Hematopoietic multipotent progenitor cell treated with erythropoietin and hydrocortisone succinate and interleukin-3 and kit ligand, for 17 days (in vitro differentiated cells): ENCODE data around the gene MED16.
"Not testable (repeated sequence)": the region's sequence is repeated elsewhere in the genome, so short reads cannot be mapped to it uniquely, and the experiment has no call there.

Experiments used
- DNase-seq: peaks from one replicate; pipeline ENCODE4 v3.0.0-alpha.2; 2015; ENCODE audit warnings: low spot score

The MED16 gene

DNA sequence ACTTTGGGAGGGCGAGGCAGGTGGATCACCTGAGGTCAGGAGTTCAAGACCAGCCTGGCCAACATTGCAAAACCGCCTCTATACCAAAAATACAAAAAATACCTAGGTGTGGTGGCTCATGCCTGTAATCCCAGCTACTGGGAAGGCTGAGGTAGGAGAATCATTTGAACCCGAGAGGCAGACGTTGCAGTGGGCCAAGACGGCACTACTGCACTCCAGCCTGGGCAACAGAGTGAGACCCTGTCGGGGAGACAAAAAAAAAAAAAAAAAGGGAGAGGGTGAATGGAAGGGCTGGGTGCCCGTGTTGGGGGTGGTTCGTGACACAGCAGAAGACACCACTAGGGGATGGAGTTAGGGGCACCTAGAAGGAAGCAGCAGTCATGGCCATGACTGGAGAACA, 22.7 kb downstream of the MED16 start:
- DNase-seq, result no peak

DNA sequence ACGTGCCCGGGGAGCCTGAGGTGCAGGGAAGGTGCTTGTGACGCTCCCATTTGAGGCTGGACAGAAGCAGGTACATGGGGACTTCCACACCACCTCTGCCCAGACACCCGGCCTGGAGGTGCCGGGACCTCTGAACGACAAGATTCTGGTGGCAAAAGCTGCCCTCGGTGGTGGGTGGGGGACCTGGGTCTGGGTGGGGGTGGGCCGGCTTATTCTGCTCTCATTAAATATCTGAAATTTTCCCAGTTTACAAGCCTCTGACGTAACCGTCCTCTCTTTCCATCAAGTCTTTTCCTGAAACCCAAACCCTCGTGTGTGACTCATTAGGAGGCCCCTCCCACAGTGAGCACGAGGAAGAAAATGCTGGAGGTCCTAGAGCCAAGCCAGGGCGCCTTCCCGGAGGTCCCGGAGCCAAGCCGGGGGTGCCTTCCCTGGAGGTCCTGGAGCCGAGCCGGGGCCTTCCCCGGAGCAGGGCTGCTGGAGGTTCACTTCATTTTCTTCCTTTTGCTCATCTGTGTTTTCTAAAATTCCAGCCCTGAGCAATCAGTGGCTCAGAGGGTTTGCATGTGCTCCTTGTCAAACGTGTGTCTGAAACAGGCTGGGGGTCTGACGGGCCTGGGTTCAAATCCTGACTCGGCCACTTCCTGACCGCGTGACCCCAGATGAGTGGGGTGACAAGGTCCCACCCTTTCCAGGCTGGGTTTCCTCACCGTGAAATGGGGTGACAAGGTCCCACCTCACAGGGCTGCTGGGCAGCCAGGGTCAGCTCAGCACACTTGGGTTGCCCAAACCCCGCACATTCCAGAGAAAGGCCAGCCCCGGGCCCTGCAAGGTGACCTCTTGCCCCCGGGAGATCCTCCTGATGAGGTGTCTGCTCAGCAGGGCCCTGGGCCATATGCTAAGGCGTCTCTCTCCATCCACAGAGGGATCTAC, 23.5 kb downstream of the MED16 start:
- DNase-seq, result no peak

DNA sequence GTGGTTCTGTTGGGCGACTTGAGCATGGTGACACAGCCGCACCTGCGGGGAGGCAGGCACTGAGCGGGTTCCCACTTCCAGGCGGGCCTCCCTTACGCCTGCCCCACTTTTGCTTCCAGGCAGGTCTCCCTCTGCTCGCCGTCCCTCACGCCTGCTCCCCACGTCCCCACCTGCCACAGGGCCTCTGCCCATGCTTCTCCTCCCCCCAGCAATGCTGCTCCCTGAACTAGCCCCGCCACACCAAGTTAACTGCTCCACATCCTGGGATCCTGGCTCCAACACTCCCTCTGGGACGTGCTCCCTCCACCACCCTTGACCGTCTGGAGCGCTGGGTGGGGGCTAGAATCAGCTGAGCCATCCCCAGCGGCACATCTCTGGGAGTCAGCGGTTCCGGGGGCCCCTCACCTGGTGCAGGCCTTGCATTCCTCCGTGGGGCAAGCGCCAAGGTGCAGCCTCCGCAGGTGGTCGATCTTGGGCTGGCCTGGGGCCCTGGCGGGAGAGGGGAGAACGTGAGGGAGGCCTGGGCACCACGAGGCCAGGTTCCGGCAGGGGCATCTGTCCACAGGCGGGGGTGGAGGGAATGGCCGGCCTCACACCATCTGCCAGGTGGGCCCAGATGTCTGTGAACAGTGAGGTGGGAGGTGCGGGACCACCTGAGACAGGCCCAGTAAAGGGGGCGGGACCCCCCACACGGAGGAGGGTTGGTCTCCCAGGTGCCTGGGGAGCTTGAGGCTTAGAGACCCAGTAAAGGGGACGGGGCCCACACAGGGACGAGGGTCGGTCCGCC, 24.3 kb downstream of the MED16 start:
- DNase-seq, result no peak

DNA sequence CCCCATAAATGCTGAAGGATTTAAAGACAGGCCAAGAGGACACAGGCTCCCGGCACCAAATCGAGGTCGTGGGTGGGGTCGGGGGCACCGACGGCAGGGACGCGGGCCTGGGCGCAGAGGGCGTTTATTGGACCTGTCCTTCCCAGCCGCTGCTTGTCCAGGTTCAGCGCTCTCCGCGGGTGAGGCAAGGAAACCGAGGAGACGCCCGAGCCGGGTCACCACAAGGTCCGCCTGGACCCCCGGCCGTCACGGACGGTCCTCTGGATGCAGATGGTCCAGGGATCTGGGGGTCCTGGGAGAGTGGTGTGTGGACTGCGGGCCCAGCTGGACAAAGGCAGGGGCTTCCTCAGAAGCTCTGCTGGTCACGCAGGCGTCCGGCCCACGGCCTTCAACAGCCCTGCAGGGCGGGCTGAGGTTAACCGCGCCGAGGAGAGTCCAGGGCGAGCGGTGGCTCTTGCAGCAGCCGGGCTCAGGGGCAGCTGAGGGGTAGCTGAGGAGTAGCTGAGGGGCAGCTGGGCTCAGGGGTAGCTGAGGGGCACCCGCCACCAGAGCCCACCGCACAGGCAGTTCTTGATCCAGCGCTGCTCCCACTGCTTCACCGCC, 25.0 kb downstream of the MED16 start:
- no peak for DNase-seq

DNA sequence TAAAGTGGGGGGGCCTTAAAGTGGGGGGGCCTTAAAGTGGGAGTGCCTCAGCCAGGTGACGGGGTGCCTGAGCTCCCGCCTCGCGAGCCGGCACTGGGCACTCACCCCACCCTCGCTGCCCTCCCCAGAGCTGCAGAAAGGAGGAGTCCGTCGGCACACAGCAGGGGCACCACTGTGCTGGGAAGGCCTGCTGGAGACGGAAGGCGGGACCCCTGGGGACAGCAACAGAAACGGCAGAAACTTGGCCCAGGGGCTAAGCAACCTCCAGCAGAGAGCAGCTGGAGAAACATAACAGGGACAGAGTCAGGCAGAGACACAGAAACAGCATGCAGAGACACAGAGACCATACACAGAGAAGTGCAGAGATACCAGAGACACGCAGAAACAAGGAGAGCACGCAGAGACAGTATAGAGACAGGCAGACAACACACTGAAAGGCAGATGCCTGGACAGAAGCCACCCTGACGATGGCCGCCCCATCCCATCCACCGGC, 25.6 kb downstream of the MED16 start:
- no peak for DNase-seq

DNA sequence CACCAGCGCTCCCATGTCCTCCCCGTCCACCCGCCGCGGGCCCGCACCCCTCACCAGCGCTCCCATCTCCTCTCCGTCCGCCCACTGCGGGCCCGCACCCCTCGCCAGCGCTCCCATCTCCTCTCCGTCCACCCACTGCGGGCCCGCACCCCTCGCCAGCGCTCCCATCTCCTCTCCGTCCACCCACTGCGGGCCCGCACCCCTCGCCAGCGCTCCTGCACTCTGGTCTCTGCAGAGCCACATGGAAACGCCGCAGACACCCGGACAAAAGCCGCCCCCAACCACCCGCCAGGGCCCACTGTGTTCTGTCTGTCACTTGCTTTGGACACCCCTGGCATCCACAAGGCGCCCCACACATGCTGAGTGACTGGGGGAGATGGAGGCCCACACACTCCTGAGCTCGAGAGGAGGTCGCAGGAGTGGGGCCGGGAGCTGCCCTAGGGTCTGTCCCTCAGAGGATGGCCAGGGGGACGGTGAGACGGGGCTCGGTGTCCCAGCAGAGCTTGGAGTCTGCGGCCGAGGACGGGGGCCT, 26.2 kb downstream of the MED16 start:
- no peak for DNase-seq

DNA sequence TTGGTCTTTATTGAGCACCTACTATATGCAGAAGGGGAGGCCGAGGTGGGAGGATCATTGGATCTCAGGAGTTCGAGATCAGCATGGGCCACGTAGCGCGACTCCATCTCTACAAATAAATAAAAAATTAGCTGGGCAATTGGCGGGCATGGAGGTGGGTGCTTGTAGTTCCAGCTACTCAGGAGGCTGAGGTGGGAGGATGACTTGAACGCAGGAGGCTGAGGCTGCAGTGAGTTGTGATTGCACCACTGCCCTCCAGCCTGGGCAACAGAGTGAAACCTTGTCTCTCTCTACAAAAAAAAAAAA, 29.7 kb downstream of the MED16 start:
- DNase-seq, result no peak

DNA sequence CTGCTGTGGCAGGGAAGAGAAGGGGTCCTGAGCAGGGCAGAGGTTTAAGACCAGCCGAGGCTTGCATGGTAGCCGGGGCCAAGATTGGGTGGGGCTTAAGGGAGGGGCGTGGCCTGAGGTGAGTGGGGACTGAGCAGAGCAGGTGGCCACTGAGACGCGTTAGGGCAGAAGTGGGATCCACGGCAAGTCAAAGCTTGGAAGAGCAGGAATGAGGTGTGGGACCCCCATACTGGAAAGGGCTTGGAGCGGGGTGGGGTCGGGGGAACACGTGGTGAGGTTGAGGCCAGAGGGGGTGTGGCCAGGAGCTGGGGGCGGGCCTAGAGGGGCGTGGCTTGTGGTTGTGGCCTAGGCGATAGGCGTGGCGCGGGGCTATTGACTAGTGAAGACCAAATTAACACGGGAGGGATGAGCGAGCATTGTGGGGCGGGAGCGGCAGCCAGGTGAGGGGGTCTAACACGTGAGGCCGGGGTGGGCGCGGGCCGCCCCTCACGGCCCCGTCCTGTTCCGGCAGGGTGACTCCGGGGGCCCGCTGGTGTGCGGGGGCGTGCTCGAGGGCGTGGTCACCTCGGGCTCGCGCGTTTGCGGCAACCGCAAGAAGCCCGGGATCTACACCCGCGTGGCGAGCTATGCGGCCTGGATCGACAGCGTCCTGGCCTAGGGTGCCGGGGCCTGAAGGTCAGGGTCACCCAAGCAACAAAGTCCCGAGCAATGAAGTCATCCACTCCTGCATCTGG, 30.2 kb downstream of the MED16 start:
- peak; percentile 74 for DNase-seq

DNA sequence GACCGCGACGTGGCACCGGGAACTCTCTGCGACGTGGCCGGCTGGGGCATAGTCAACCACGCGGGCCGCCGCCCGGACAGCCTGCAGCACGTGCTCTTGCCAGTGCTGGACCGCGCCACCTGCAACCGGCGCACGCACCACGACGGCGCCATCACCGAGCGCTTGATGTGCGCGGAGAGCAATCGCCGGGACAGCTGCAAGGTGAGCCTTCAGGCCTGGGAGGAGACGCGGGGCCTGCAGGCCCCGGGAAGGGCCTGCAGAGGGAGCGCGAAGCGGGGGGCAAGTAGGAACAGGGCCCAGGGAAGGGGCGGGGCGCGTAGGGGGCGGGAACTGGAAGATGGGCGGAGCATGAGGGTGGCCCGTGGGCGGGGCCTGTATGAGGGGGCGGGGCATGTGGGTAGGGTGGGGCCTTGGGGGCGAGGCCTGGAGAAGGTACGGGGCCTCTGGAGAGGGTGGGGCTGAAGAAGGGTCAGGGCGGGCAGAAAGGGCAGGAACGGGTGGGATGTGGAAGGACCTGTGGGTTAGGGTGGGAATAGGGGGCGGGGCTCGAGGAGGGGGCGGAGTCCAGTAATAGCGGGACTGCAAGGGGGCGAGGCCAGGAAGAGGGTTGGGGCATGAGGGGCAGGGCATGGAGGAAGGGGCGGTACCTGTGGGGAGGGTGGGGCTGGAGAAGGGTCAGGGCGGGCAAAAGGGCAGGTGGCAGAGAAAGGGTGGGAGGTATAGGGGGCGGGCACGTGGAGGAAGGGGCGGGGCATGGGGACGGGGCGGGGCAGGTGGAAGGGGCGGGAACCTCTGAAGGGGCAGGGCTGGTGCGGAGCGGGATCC, 31.0 kb downstream of the MED16 start:
- peak; percentile 65 for DNase-seq

DNA sequence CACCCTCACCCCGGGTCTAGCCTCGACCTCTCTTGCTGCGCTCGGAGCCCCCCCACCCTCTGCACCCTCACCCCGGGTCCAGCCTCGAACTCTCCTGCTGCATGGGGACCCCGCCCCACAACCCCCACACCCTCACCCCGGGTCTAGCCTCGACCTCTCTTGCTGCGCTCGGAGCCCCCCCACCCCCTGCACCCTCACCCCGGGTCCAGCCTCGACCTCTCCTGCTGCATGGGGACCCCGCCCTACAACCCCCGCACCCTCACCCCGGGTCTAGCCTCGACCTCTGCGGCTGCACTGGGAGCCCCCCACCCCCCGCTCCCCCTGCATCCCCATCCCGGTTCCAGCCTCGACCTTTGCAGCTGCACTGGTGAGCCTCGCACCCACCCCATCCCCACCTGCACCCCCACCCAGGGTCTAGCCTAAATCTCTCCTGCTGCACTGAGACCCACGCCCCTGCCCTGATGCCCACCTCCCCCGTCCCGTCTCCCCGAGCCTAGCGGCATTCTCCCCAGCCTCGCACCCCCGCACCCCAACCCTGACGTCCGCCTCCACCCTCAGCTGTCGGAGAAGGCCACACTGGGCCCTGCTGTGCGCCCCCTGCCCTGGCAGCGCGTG, 31.7 kb downstream of the MED16 start:
- no peak for DNase-seq

DNA sequence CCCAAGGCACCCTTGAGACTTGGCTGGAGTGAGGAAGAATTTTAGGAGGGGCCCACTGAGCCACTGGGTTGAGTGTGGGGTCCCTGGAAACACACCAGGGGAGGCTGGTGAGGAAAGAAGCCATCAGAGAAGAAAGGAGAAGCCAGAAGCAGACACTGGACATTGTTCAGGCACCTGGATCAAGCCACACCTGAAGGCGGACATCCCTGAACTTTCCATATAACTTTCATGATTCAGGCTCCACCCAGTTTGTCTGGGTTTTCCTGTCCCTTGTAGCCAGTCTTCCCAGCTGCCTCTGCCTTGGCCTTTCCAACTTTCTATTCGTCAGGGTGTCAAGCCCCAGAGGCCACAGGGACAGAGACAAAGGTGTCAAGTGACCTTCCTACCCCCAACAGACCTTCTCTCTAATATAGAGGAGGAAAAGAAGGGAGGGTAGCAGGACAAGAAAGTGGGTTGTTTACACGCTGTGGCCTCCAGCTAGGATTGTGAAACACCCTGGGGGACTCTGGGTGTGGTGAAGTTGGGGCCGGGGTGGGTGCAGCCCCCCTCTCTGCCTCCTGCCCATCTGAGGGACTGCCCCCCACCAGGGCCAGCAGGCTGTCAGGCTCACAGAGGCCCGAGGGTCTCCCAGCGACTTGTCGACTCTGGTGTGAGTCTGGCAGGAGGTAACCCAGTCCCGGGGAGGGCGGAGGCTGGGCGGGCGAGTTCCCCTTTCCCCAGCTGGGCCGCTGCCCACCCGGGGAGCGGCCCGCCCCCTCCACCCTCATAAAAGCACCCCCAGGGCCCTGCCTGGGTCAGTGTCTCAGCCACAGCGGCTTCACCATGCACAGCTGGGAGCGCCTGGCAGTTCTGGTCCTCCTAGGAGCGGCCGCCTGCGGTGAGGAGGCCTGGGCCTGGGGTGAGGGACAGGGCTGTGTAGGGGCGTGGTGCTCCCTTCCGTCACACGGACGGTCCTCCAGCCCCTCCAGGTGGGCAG, 33.8 kb downstream of the MED16 start, which contains the start of gene CFD:
Gene CFD (plus strand): TSS at position 797 of the 976 bp plus-strand sequence. CDS start 26 bp downstream, at position 823.
- DNase-seq, result no peak

DNA sequence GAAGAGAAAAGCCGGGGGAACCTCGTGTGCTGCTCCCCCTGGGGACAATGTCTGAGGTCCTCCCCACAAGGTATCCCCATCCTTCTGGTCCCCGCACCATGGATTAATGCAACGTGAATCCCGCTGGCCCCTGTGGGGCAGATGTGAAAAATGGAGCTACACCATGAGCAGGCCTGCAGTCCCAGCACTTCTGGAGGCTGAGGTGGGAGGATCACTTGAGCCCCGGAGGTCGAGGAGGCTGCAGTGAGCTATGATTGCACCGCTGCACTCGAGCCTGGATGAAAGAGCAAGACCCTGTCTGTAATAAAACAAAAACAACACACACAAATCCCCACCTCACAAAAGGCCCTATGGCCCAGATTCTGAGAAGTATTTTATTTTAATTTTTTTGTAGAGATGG, 34.7 kb downstream of the MED16 start:
- DNase-seq, result no peak

DNA sequence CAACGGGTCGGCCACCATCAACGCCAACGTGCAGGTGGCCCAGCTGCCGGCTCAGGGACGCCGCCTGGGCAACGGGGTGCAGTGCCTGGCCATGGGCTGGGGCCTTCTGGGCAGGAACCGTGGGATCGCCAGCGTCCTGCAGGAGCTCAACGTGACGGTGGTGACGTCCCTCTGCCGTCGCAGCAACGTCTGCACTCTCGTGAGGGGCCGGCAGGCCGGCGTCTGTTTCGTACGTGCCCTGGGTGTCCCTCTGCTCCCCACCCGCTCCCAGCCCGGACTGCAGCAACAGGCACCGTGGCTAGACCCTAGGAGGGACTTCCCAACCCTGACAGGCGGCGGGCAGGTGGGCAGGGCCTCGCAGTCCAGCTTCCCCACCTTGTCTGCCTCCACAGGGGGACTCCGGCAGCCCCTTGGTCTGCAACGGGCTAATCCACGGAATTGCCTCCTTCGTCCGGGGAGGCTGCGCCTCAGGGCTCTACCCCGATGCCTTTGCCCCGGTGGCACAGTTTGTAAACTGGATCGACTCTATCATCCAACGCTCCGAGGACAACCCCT, 37.3 kb downstream of the MED16 start:
- no peak for DNase-seq

DNA sequence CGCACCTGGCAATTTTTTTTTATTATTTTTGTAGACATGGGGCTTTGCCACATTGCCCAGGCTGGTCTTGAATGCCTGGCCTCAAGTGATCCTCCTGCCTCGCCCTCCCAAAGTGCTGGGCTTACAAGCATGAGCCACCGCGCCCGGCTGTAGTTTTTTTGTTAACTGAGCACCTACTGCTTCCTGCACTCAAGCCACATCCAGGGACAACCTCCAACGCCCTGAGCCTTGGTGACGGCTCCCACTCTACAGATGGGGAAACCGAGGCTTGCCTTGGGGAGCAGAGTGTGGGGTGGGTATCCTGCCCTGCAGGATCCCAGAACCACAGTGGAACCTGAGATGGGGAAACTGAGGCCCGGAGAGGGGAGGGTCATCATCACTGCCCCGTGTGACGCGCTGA, 37.8 kb downstream of the MED16 start:
- DNase-seq, result no peak

DNA sequence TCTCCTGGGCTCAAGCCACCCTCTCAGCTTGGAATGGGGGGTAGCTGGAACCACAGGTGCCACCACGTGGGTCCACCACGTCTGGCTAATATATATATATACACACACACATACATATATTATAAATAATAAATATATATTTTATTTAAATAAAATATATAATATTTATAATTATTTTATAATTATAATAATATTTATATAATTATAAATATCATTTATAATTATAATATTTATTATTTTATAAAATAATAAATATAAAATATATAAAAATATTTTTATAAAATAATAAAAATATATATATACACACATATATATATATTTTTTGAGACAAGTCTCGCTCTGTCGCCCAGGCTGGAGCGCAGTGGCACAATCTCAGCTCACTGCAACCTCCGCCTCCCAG, 38.4 kb downstream of the MED16 start:
- no peak for DNase-seq

DNA sequence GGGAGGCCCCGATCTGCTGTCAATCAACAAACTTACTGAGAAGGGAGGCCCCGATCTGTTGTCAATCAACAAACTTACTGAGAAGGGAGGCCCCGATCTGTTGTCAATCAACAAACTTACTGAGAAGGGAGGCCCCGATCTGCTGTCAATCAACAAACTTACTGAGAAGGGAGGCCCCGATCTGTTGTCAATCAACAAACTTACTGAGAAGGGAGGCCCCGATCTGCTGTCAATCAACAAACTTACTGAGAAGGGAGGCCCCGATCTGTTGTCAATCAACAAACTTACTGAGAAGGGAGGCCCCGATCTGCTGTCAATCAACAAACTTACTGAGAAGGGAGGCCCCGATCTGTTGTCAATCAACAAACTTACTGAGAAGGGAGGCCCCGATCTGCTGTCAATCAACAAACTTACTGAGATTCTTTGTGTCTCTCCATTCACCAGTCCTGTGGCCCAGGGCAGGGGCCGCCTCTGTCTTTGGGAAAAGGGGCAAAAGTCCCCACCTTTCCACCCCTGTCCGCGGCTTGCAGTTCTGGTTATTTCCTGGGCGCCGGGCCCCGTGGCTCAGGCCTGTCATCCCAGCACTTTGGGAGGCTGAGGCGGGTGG, 39.3 kb downstream of the MED16 start:
- DNase-seq, result not testable (repeated sequence)

DNA sequence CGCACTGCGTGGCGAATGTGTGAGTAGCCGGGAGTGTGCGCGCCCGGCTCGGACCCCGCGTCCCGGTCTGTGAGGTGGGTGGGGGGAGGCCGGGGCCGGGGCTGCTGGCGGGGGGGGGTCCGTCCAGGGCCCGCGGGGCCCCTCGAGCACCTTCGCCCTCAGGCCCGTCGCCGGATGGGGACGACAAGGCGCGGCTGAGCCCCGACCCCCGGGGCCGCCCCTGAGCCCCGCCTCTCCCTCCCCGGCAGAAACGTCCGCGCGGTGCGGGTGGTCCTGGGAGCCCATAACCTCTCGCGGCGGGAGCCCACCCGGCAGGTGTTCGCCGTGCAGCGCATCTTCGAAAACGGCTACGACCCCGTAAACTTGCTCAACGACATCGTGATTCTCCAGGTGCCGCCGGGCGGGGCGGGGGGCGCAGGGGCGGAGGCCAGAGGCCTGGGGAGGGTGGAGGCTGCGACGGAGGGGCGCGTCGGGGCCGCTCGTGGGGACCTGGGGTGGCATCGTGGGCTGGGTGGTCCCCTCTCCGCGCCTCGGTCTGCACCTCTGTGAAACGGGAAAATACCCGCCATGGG, 39.9 kb downstream of the MED16 start:
- no peak for DNase-seq
